SH-SY5Y (cell line): ENCODE results near the gene C2orf76.

Experiments used
- GATA2 ChIP-seq: IDR thresholded peaks from 2 replicates; pipeline ENCODE4 v1.6.1; 2011; ENCODE audit warnings: mild to moderate bottlenecking, low read depth, low read length
- GATA3 ChIP-seq: IDR thresholded peaks from 2 replicates; pipeline ENCODE4 v1.6.1; 2011; ENCODE audit warnings: low read depth, mild to moderate bottlenecking, low read length, moderate library complexity

DNA sequence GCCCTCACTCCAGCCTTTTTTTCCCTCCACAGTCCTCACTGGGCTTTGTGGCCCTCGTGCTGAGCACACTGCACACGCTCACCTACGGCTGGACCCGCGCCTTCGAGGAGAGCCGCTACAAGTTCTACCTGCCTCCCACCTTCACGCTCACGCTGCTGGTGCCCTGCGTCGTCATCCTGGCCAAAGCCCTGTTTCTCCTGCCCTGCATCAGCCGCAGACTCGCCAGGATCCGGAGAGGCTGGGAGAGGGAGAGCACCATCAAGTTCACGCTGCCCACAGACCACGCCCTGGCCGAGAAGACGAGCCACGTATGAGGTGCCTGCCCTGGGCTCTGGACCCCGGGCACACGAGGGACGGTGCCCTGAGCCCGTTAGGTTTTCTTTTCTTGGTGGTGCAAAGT is 103.6 kb downstream of the C2orf76 start:
- no peak for TF ChIP-seq GATA3
- TF ChIP-seq GATA2, result no peak
